Panc1 (cell line): Measurements from ENCODE around the gene CABP4. TPM values are rescaled to one million over a fixed set of nuclear protein-coding genes. Genes with fewer than 3 reads are reported as not detected.

Experiments used
- microRNA-seq: library from miRNA; unstranded; fragments of <30 nt; microRNA quantifications from one replicate; pipeline ENCODE4 v1.1.0, GENCODE V29; 2020; ENCODE audit not compliant: unreplicated experiment
- total RNA-seq: library from RNA; stranded (reverse); gene quantifications from one replicate; pipeline ENCODE4 v1.2.1, GENCODE V29; 2021; ENCODE audit not compliant: unreplicated experiment

CABP4 gene
- total RNA-seq, 1 experiment from 2014 or later = not detected

Small RNAs within 50 kb of the gene (microRNA-seq; reads per million reads assigned to microRNA genes)
- not detected for gene MIR6752

Other genes with a start within 250 kb of the CABP4 start
- gene GRK2, start 188.9 kb upstream of the CABP4 start, total RNA-seq = 103 TPM
- 76.5 TPM for gene ANKRD13D, start 166.1 kb upstream of the CABP4 start, total RNA-seq
- 79.8 TPM for gene SSH3, start 151.8 kb upstream of the CABP4 start, total RNA-seq
- gene POLD4, start 101.8 kb upstream of the CABP4 start, total RNA-seq = 78.7 TPM
- gene CLCF1, start 81.8 kb upstream of the CABP4 start, total RNA-seq = 9.3 TPM
- gene RAD9A, start 63.4 kb upstream of the CABP4 start, total RNA-seq = 33.1 TPM
- gene PPP1CA, start 53.5 kb upstream of the CABP4 start, total RNA-seq = 361 TPM
- 0.33 TPM for gene TBC1D10C, start 51.3 kb upstream of the CABP4 start, total RNA-seq
- 1.0 TPM for gene CARNS1, start 39.7 kb upstream of the CABP4 start, total RNA-seq
- gene RPS6KB2, start 26.9 kb upstream of the CABP4 start, total RNA-seq = 68.5 TPM
- 0.82 TPM for gene PTPRCAP, start 17.7 kb upstream of the CABP4 start, total RNA-seq
- 158 TPM for gene CORO1B, start 11.9 kb upstream of the CABP4 start, total RNA-seq
- not detected for gene GPR152, start 2.6 kb upstream of the CABP4 start, total RNA-seq
- 65.0 TPM for gene TMEM134, start 13.9 kb downstream of the CABP4 start, total RNA-seq
- gene AIP, start 27.7 kb downstream of the CABP4 start, total RNA-seq = 87.8 TPM
- gene PITPNM1, start 50.0 kb downstream of the CABP4 start, total RNA-seq = 70.4 TPM
- gene CDK2AP2, start 52.8 kb downstream of the CABP4 start, total RNA-seq = 76.1 TPM
- gene CABP2, start 68.1 kb downstream of the CABP4 start, total RNA-seq = not detected
- 570 TPM for gene GSTP1, start 128.5 kb downstream of the CABP4 start, total RNA-seq
- 281 TPM for gene NDUFV1, start 151.6 kb downstream of the CABP4 start, total RNA-seq
- gene NUDT8, start 174.6 kb downstream of the CABP4 start, total RNA-seq = 13.2 TPM
- gene TBX10, start 184.4 kb downstream of the CABP4 start, total RNA-seq = not detected
- gene ACY3, start 195.4 kb downstream of the CABP4 start, total RNA-seq = 0.26 TPM
- gene ALDH3B2, start 219.3 kb downstream of the CABP4 start, total RNA-seq = not detected